ENCODE measurements around the gene ING3. TPM values are rescaled to one million over a fixed set of nuclear protein-coding genes. Genes with fewer than 3 reads are reported as not detected.

ING3 gene
- total RNA-seq, 8 experiments from 2014 or later = 9.2 to 30.6 (median 15.8) TPM

DNA sequence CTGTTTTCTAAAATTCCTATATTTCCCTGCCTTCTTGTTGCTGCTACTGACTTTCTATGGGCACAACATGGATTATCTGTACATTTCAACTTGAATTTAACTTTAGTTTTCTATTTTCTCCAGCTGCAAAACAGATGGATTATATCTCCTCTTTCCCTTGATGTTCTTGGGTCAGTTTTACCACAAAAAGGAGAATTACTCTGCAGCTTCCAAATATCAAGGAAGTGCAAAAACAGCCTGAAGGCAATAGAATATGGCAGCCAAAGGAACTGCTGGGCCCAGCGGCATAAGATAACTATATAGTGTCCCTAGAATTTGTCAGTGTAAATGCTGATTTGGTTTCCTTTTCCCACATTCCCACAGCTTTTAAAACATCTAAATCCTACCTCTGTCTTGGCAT, 67.0 kb downstream of the ING3 start:
- 17 to 100% (median 83%) methylated on average over 1 of the region's 1 CpG; no CpG with 5 or more reads in 5 of the 10 experiments for WGBS, 10 experiments
- no peak overlapping the region for H3K27ac ChIP-seq
- in situ Hi-C loops (cut with MboI; ENCODE audit: low pct_unique_long_range_greater_than_20kb in 2 of 9, low sequenced_read_pairs in 9 of 9, unreplicated experiment in 9 of 9) = no loop called here
- no peak for ATAC-seq (replicated peaks in 6 of 8)
- no peak overlapping the region for H3K4me3 ChIP-seq
- no peaks in the 10 kb centered on the region for H3K4me1 ChIP-seq (replicated peaks in 1 of 2)

DNA sequence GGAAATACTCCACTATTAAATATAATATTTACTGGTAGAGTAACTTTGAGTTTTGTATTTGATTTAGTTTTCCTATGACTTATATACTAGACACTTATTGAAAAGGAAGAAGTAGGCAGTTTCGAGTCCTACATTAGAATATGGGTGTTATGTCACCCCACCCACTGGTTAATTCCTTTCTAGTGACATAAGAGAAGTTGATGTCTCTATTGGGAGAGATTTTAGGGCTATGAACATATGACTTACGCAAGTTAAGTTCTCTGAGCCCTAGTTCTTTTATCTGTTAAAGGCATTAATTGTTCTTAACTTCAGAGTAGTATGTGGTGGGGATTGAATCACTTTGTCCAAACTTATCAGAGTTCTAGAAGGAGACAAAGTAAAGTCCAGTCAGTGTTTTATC, 68.4 kb downstream of the ING3 start:
- in situ Hi-C loops (cut with MboI; ENCODE audit: low pct_unique_long_range_greater_than_20kb in 2 of 9, low sequenced_read_pairs in 9 of 9, unreplicated experiment in 9 of 9) = no loop called here
- ATAC-seq (replicated peaks in 6 of 8) = peak in 3 of 8 experiments; percentile 60 to 88 (median 84)
- H3K27ac ChIP-seq = no peak overlapping the region
- H3K4me1 ChIP-seq (replicated peaks in 1 of 2) = no peaks in the 10 kb centered on the region
- H3K4me3 ChIP-seq = no peak overlapping the region
- WGBS, 10 experiments = 21 to 100% (median 63%) methylated on average over 1 to 2 of the region's 2 CpGs; no CpG with 5 or more reads in 2 of the 10 experiments

DNA sequence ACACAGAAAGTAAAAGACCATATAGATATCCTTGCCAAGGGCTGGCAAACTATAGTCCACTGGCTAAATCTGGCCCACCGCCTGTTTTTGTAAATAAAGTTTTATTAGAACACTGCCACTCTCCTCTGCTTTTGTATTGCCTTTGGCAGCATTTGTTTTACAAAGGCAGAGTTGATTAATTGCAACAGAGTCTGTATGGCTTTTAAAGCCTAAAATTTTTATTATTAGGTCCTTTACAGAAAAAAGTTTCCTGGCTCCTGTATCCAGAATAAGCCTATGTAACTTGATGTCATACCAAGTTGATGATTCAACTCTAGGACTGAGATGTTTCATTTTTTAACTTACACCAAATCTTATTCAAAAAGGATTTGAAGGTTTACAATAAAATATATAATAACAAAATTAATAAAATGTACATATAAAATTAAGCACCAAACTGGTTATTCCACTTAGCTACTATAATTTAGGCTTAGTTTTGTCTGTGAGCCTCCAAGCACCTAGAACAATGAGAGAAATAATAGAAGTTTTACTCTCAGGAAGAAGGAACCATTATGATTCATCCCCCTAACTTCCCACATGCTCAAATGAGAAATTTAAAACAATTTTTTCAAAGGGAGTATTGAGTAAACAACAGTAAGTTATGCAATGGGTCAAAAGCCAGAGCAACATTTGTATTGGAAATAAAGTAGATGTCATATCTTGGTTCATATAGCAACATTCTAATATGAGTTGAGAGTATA, 69.8 kb downstream of the ING3 start:
- no peaks in the 10 kb centered on the region for H3K4me1 ChIP-seq (replicated peaks in 1 of 2)
- no peak overlapping the region for H3K4me3 ChIP-seq
- in situ Hi-C loops (cut with MboI; ENCODE audit: low pct_unique_long_range_greater_than_20kb in 2 of 9, low sequenced_read_pairs in 9 of 9, unreplicated experiment in 9 of 9) = no loop called here
- peak in 3 of 8 experiments; percentile 35 to 79 (median 67) for ATAC-seq (replicated peaks in 6 of 8)
- 71 to 100% (median 100%) methylated on average over 1 of the region's 1 CpG; no CpG with 5 or more reads in 2 of the 10 experiments for WGBS, 10 experiments
- no peak overlapping the region for H3K27ac ChIP-seq

DNA sequence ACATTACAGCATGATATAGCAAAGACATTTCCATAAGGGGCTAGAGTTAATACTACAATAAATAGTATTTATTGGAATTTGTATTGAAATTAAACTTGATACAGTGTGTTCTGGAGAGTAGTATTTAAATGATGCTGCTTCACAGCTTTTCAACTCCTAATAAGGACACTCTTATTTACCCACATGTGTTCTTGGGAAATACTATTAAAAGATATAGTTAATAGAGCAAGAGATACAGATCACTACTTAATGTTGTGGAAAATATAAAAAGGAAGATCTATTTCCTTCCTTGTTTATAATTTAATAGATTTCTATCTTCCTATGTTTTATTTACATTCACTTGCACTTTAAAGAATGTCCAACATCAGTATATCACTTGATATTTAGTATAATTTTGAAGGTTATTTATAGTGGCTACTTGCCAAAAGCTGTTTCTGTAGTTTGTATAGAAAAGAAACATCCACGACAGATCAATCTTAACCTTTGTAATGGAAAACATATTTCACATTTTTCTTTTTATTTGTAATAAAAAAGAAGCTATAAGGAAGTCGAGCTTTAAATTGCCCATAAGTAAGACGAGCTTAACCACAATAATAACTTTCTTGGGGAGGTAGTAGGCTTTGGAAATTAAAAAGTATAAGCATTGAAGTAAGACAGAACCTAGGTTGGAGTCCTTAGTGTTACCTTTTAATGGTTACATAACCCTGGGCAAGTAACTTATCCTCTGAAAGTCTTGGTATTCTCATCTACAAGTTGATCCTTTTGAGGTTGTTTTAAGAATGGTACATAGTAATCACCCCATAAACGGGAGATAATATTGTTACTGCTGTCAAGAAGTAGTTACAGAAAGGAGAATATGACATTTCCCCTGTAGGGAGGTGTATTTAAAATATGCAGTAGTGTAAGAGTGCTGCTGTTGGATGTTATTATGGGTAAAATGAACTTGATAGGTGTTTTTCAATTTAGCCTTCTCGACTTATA, 70.7 kb downstream of the ING3 start:
- 50 to 83% (median 74%) methylated on average over 2 to 5 of the region's 5 CpGs for WGBS, 10 experiments
- H3K4me3 ChIP-seq = no peak overlapping the region
- H3K27ac ChIP-seq = no peak overlapping the region
- in situ Hi-C loops (cut with MboI; ENCODE audit: low pct_unique_long_range_greater_than_20kb in 2 of 9, low sequenced_read_pairs in 9 of 9, unreplicated experiment in 9 of 9) = no loop called here
- ATAC-seq (replicated peaks in 6 of 8) = peak in 2 of 8 experiments; percentile 9 to 35
- H3K4me1 ChIP-seq (replicated peaks in 1 of 2) = no peaks in the 10 kb centered on the region

DNA sequence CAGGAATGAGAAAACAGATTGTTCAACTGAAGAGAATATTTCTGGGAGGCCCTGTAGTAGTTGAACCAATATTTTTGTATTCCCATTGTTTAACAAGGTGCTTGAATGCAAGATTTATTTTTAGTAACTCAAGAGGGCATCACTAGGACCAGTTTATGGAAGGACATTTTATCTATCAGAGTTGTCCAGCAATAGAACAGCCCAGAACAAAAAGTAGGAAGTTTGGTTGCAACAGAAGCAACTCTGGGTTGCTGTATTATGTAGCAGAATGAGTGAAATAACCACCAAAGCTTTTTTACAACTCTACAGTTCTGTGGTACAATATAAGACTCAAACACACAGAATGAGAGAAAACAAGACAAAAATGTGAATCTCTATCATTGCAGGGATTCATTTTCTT, 72.6 kb downstream of the ING3 start:
- H3K4me3 ChIP-seq = no peak overlapping the region
- no peaks in the 10 kb centered on the region for H3K4me1 ChIP-seq (replicated peaks in 1 of 2)
- H3K27ac ChIP-seq = no peak overlapping the region
- no peak for ATAC-seq (replicated peaks in 6 of 8)
- in situ Hi-C loops (cut with MboI; ENCODE audit: low pct_unique_long_range_greater_than_20kb in 2 of 9, low sequenced_read_pairs in 9 of 9, unreplicated experiment in 9 of 9) = no loop called here

DNA sequence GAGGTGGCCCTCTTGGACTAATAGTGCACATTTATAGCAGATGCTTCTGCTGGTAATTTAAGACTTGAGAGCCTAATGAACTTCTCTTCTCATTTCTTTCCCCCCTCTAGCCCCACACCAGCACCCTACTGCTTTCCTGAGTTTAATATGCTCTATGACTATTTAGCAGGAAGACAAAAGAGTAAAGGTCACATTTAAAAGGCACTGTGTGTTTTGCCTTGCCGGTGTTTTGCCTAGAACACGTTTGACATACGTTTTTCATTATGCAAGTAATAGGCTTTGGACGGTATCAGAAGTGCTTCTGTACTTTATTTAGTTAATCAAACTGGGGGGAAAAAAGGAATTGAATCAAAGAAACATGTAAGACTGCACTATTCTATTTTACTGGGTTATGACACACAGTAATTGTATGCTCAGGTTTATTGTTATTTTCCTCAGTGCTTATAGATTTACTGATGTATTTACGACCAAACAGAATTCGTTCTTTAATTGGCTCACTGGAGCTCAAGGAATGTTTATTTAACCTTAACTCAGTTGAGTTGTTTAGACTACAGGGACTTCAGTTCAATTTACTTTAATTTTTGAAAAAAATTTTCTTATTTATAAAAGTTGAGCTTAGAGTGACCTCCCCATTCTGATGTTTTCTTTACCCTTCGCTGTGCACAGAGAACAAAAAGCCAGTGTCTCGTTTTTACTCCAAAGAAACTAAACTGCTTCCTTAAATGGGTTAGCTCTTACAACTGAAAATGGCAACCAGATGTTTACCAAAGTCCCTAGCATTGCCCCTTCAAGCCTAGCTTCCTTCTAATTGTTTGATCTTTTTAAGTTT, 73.3 kb downstream of the ING3 start:
- WGBS, 10 experiments = 11 to 79% (median 68%) methylated on average over 3 to 8 of the region's 8 CpGs
- Histone ChIP-seq H3K4me3 (no peak overlapping the region), H3K4me1 (replicated peaks in 1 of 2) (no peaks in the 10 kb centered on the region), H3K27ac (no peak overlapping the region)
- ATAC-seq (replicated peaks in 6 of 8) = no peak
- in situ Hi-C loops (cut with MboI; ENCODE audit: low pct_unique_long_range_greater_than_20kb in 2 of 9, low sequenced_read_pairs in 9 of 9, unreplicated experiment in 9 of 9) = no loop called here

DNA sequence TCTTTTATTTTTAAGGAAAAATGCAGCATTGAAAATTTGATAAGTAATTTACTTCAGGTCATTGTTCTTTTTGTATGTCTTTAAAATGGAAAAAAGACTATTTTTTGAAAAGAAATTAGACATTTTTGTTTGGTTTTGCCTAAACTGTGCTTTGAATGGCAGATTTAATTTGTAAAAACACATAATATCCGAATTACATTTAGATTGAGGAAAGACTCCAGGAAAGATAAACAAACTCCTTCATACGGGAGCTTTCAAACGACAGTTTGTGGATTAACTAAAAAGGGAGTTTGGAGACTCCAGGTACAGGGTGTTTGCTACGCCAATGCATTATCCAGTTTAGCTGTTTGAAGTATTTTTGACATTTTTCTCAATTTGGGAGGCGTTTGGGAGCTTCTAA, 74.0 kb downstream of the ING3 start:
- in situ Hi-C loops (cut with MboI; ENCODE audit: low pct_unique_long_range_greater_than_20kb in 2 of 9, low sequenced_read_pairs in 9 of 9, unreplicated experiment in 9 of 9) = no loop called here
- 40 to 90% (median 69%) methylated on average over 2 to 5 of the region's 5 CpGs for WGBS, 10 experiments
- Histone ChIP-seq H3K4me1 (replicated peaks in 1 of 2) (no peaks in the 10 kb centered on the region), H3K27ac (no peak overlapping the region), H3K4me3 (no peak overlapping the region)
- no peak for ATAC-seq (replicated peaks in 6 of 8)

DNA sequence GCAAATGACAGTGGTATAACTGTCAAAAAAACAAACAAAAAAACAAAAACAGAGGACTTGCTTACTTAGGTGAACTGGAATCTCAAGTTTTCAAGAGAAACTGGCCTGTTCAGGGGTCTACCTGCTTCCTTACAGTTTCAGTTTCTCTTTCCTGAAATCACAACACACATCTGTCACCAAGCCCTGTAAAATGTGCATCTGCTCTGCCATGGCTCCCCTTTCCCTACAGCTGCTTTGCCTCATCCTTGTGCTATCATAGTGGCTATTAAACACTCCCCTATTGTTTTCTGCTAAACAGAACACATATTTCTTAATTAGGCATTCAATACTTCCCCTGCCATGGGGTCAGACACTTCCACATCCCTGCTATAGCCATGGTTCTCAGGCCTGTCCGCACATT, 75.6 kb downstream of the ING3 start:
- no peak overlapping the region for H3K27ac ChIP-seq
- no peak overlapping the region for H3K4me3 ChIP-seq
- in situ Hi-C loops (cut with MboI; ENCODE audit: low pct_unique_long_range_greater_than_20kb in 2 of 9, low sequenced_read_pairs in 9 of 9, unreplicated experiment in 9 of 9) = no loop called here
- ATAC-seq (replicated peaks in 6 of 8) = no peak
- 86 to 100% (median 100%) methylated on average over 1 of the region's 1 CpG; no CpG with 5 or more reads in 4 of the 10 experiments for WGBS, 10 experiments
- H3K4me1 ChIP-seq (replicated peaks in 1 of 2) = no peaks in the 10 kb centered on the region

DNA sequence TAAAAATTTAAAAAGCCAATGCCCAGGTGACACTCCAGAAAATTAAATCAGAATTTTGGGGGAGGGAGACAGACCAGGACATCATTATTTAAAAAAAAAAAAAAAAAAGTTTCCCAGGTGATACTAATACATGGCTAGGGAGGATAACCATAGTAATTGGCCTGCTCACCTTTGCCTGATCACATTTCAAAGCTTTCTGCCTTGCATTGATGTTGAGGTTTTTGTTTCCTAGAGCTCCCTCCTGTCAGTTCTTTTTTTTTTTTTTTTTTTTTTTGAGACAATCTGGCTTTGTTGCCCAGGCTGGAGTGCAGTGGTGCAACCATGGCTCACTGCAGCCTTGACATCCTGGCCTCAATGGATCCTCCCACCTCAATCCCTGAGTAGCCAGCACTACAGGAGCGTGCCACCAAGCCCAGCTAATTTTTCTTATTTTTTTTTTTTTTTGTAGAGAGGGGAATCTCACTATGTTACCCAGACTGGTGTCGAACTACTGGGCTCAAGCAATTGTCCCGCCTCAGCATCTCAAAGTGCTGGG, 76.1 kb downstream of the ING3 start:
- H3K4me3 ChIP-seq = no peak overlapping the region
- 60 to 100% (median 93%) methylated on average over 1 to 3 of the region's 3 CpGs; no CpG with 5 or more reads in 3 of the 10 experiments for WGBS, 10 experiments
- ATAC-seq (replicated peaks in 6 of 8) = no peak
- no peaks in the 10 kb centered on the region for H3K4me1 ChIP-seq (replicated peaks in 1 of 2)
- in situ Hi-C loops (cut with MboI; ENCODE audit: low pct_unique_long_range_greater_than_20kb in 2 of 9, low sequenced_read_pairs in 9 of 9, unreplicated experiment in 9 of 9) = no loop called here
- no peak overlapping the region for H3K27ac ChIP-seq

Other genes with a start within 250 kb of the ING3 start
- gene TSPAN12, start 92.6 kb upstream of the ING3 start, total RNA-seq = 10 to 100 TPM in 1 of 8 experiments, 1 to 10 TPM in 7; 1.3 to 13.2 (median 4.9) TPM
- gene CPED1, start 37.9 kb downstream of the ING3 start, total RNA-seq = 10 to 100 TPM in 1 of 8 experiments, 1 to 10 TPM in 1, under 1 TPM in 5, not detected in 1; 0.05 to 21.8 (median 0.47) TPM

Measured in motor neuron (in vitro differentiated cells).